ENCODE data around the gene ADD3. TPM values are rescaled to one million over a fixed set of nuclear protein-coding genes. Genes with fewer than 3 reads are reported as not detected.

The ADD3 gene
- total and polyA plus RNA-seq, 2 donors (not counting 3 experiments of a cell fraction or from before 2014, with no cell fraction given): 14.9 to 55.2 TPM

DNA sequence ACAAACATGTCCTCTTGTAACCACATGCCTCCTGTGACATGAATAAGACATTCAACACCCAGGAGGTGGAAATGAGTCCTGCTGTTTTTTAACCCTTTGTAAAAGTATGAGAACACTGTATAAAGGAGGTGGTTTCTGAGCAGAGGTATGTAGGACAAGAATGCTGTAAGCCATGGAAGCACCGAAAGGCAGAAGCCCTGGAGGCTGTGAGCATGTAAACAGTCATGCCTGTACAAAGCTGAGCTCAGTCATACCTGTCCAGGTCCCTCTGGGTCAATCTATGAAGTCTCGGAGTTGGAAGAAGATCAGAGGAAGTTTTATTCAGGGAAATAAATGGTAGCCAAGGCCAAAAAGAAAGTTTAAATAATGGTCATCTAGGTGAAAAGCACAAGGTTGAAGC, 49.7 kb upstream of the ADD3 start:
- dilution Hi-C loops (cut with MboI; ENCODE audit: extremely low pct_ligation_motif_present, low sequenced_read_pairs) (no loop called here), intact Hi-C loops (cut with micrococcal nuclease) (no loop called here)
- Histone ChIP-seq H3K9me3 (replicated peaks; ENCODE audit: control insufficient read depth, insufficient read depth, low read length) (no peaks in the 10 kb centered on the region), H3K79me2 (ENCODE audit: control insufficient read depth, insufficient read depth, low read length) (no peaks in the 10 kb centered on the region), H2AFZ (ENCODE audit: low read depth, low read length) (no peak overlapping the region), H3K9ac (replicated peaks; ENCODE audit: extremely low read depth, insufficient read depth, low read length) (no peak overlapping the region), H3K4me2 (ENCODE audit: insufficient read depth, low read length) (no peak overlapping the region), H3K36me3 (ENCODE audit: control insufficient read depth in 2 of 2, extremely low read depth in 1 of 2, insufficient read depth in 2 of 2, low read length in 2 of 2) (no peaks in the 10 kb centered on the region), H3K9me1 (replicated peaks; ENCODE audit: control insufficient read depth, extremely low read depth, insufficient read depth, low read length) (no peaks in the 10 kb centered on the region), H3K27ac (ENCODE audit: insufficient read depth, low read depth, low read length) (no peak overlapping the region), H3K4me1 (ENCODE audit: control insufficient read depth, extremely low read depth, insufficient read depth, low read length) (no peaks in the 10 kb centered on the region), H3K4me3 (replicated peaks in 1 of 3; ENCODE audit: insufficient read depth in 1 of 3, low read depth in 1 of 3, low read length in 3 of 3) (no peak overlapping the region), H4K20me1 (replicated peaks; ENCODE audit: control insufficient read depth, extremely low read depth, insufficient read depth, low read length) (no peaks in the 10 kb centered on the region), H3K27me3 (ENCODE audit: control insufficient read depth in 2 of 2, insufficient read depth in 2 of 2, low read length in 2 of 2) (no peaks in the 10 kb centered on the region)
- POLR2A ChIA-PET: interaction anchor here (0.6 kb wide), 1 partner anchor 63 kb away, joined by 3 read pairs; no protein-coding TSS in a partner anchor
- TF ChIP-seq POLR2AphosphoS5 (IDR thresholded peaks at IDR 0.05; ENCODE audit: insufficient read depth, low read depth, low read length): no peak
- no peak for TF ChIP-seq FOS (IDR thresholded peaks at IDR 0.05; ENCODE audit: borderline replicate concordance, insufficient read depth, low read length)
- TF ChIP-seq POLR2A (IDR thresholded peaks at IDR 0.05; ENCODE audit: low read depth, low read length): no peak
- TF ChIP-seq MYC (IDR thresholded peaks at IDR 0.05; ENCODE audit: low read depth, low read length): no peak
- TF ChIP-seq GATA2 (IDR thresholded peaks at IDR 0.05; ENCODE audit: insufficient read depth, insufficient read length, low read depth, low read length): no peak
- no peak for TF ChIP-seq JUN (IDR thresholded peaks at IDR 0.05; ENCODE audit: borderline replicate concordance, insufficient read depth, insufficient read length, low read depth)
- TF ChIP-seq, protein P1, sequence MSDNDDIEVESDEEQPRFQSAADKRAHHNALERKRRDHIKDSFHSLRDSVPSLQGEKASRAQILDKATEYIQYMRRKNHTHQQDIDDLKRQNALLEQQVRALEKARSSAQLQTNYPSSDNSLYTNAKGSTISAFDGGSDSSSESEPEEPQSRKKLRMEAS (IDR thresholded peaks at IDR 0.05; ENCODE audit: insufficient read depth, insufficient read length): no peak
- TF ChIP-seq, protein P2, sequence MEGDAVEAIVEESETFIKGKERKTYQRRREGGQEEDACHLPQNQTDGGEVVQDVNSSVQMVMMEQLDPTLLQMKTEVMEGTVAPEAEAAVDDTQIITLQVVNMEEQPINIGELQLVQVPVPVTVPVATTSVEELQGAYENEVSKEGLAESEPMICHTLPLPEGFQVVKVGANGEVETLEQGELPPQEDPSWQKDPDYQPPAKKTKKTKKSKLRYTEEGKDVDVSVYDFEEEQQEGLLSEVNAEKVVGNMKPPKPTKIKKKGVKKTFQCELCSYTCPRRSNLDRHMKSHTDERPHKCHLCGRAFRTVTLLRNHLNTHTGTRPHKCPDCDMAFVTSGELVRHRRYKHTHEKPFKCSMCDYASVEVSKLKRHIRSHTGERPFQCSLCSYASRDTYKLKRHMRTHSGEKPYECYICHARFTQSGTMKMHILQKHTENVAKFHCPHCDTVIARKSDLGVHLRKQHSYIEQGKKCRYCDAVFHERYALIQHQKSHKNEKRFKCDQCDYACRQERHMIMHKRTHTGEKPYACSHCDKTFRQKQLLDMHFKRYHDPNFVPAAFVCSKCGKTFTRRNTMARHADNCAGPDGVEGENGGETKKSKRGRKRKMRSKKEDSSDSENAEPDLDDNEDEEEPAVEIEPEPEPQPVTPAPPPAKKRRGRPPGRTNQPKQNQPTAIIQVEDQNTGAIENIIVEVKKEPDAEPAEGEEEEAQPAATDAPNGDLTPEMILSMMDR (IDR thresholded peaks at IDR 0.05; ENCODE audit: extremely low read depth in 1 of 2, insufficient read depth in 1 of 2, low read depth in 1 of 2, low read length in 2 of 2): no peak
- TF ChIP-seq EZH2 (IDR thresholded peaks at IDR 0.05; ENCODE audit: borderline replicate concordance, low read depth, low read length, severe bottlenecking): no peak
- CTCF ChIA-PET: interaction anchor here (0.9 kb wide), 1 partner anchor 20 kb away, joined by 5 read pairs; no protein-coding TSS in a partner anchor
- no TSS peak for BruUV-seq (replicated peaks)
- FAIRE-seq (no peak), DNase-seq (ENCODE audit: low read depth, low spot score) (no peak)
